Activated T-cell treated with anti-CD3 and anti-CD28 coated beads, Interleukin-2, amount 50 U/mL, for 48 hours (primary cell): Measurements from ENCODE around the gene HORMAD2.

ENCODE experiments used
- DNase-seq, 2 experiments: peaks; one replicate each; pipeline ENCODE4 v3.0.0-alpha.2; 2020

Gene HORMAD2

GRCh38 chr22:30171008-30171407 lies 90.7 kb downstream of the HORMAD2 start:
- no peak for DNase-seq

DNA sequence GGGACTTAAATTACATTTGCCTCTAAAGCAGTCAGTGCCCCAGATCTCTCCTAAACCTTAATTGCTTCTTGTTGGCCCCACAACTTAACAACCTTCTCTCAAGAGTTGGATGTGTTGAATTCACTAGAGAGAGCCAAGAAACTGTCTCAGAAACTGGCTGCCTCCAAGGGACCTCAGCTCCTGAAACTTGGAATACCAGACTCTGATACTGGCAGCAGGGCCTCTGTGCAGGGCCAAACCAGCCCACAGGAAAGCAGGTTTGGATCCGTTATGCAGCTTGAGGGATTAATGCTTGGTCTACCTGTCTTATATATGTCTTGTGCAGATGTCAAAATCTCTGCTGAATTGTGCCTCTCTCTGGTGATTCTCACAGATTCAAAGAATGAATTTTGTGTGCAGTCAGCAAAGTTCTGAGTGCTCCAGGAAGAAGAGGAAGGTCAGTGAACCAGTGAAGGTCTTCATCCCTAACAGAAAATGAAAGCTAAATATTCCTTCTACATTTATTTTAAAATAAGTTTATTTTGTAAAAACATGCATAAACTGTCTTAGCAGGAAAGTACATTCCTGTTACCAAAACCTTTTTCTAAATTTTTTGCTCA lies 95.5 kb downstream of the HORMAD2 start:
- no peak for DNase-seq

GRCh38 chr22:30176431-30176830 lies 96.2 kb downstream of the HORMAD2 start:
- DNase-seq = no peak

DNA sequence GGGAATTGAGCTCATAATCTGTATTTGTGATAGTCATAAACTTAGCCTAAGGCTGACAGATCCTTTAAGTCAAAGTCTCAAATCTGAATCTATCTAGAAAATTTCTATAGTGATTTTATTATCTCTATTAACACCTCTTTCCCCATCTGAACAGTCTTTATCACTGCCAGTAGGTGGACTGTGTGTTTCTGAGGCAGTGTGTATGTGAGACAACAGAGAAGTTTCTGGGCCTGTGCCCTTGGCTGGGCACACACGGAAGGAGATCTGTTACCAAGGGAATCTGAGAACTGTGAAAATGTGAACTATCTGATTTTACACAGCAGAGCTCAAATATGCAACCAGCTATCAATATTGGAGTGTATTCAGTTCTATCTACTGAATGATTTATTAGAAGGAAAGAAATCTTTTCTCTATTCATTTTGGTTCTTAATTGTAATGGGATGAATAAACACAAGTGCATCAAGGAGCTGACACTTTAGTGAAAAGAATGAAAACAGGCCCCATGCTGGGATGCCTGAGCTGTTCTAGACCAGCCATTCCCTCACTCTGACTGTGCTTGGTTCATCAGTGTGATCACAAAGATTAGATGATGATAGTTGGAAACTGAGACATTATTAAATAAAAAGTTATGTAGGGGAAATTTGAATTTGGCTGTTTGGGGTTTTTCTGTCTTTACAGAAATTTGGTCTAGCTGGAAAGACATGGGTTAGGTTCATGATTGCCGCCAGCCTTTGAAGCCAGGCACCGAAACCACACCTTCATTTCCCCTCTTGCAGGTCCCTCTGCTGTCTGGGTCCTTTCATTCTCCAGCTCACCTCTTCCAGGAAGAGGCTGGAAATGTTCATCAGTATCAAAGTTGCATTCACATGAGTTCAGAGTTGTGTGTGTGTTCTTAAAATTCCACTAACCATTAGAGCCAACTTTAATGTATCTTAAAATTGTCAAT lies 98.2 kb downstream of the HORMAD2 start:
- peak; percentile 53 to 68 for DNase-seq

GRCh38 chr22:30180616-30181015 lies 100.4 kb downstream of the HORMAD2 start:
- DNase-seq = no peak

- no peak for DNase-seq
Observed at GRCh38 chr22:30181459-30182349, 101.4 kb downstream of the HORMAD2 start.

GRCh38 chr22:30182350-30182745 lies 102.1 kb downstream of the HORMAD2 start:
- no peak for DNase-seq

DNA sequence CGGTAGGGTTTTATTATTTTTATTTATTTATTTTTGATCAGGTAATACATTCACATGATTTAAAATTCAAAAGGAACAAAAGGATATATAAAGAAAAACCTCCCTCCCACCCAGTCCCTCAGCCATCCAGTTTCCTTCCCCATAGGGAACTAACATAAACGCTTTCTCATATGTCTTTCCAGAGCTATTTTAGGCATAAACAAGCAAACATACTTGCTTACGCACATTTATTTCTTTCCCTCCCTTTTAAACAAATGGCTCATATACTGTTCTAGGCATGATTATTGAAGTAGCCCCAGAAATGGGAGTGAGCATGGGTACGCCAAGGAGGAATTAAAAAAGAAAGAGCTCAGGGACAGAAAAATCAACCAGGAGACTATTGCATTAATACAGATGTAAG lies 102.6 kb downstream of the HORMAD2 start:
- DNase-seq = no peak

GRCh38 chr22:30183271-30183670 lies 103.0 kb downstream of the HORMAD2 start:
- DNase-seq = no peak

GRCh38 chr22:30183861-30184278 lies 103.6 kb downstream of the HORMAD2 start:
- DNase-seq = no peak

DNA sequence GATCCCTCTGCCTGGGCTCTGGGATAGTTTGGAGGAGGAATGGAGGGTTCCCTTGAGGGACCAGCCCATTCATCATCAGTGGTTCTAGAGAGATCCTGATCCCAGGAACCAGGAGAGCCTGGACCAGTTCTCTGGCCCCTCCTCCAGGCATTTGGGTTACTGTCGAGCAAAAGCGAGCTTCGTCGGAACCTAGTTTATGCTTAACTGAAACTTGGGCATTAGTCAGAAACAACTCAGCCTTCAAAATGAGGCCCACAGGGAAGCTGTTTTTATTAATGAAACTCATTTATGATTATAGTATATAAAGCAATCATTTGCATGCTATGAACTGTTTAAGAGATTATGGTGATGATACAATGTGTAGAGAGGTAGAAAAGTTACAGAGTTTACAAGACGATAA lies 104.9 kb downstream of the HORMAD2 start:
- DNase-seq = peak; percentile 58 to 61

- no peak for DNase-seq
Observed at GRCh38 chr22:30185549-30185948, 105.3 kb downstream of the HORMAD2 start.

DNA sequence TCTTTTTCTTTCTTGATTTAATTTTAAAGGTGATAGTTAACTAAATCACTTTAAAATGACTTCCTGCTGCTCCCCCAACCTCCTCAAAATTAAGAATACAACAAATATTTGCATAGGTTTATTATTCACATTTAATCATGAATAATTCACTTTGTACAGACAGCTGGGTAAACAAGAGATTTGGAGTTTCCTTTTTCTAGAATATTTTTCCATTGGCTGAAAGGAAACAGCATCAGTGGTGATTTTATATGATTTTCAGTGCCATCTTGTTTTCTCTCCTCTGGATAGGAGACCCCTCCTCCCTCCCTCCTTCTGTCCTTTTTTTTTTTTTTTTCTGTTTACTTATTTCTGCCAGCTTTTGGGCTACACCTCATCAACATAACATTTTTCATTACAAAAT lies 105.8 kb downstream of the HORMAD2 start:
- DNase-seq = no peak

DNA sequence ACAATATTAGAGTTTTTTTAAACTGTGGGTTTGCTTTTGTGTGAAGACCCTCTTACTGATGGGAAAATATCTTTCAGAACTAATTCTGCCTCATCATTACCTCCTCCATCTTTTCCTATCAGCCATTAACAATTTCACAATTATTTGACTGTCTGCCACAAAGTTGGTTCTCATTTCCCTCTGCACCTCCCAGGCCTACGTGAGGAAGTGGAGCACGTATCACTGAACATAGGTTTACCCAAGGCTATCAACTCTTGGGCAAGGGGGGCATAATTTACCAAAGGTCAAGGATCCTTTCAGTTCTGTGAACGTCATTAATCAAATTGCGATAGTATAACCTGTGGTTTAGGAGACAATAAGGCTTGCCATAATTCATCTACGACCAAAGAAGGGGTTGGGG lies 106.2 kb downstream of the HORMAD2 start:
- DNase-seq = no peak

DNA sequence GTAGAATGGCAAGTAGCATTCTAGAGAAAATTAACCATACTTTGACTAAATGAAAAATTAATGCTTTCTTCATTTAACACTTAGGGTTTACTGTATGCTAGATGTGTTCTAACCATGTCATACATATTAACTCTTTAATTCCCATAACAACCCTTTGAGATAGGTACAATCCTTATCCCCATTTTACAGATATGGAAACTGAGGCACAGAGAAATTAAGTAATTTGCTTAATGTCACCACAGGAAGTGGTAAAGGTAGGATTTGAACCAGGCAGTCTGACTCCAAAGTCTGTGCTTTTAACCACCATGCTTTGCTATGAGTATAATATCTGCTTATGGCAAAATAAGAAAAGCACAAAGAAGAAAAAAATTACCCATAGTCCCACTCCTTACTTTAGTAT lies 106.8 kb downstream of the HORMAD2 start:
- DNase-seq = no peak

DNA sequence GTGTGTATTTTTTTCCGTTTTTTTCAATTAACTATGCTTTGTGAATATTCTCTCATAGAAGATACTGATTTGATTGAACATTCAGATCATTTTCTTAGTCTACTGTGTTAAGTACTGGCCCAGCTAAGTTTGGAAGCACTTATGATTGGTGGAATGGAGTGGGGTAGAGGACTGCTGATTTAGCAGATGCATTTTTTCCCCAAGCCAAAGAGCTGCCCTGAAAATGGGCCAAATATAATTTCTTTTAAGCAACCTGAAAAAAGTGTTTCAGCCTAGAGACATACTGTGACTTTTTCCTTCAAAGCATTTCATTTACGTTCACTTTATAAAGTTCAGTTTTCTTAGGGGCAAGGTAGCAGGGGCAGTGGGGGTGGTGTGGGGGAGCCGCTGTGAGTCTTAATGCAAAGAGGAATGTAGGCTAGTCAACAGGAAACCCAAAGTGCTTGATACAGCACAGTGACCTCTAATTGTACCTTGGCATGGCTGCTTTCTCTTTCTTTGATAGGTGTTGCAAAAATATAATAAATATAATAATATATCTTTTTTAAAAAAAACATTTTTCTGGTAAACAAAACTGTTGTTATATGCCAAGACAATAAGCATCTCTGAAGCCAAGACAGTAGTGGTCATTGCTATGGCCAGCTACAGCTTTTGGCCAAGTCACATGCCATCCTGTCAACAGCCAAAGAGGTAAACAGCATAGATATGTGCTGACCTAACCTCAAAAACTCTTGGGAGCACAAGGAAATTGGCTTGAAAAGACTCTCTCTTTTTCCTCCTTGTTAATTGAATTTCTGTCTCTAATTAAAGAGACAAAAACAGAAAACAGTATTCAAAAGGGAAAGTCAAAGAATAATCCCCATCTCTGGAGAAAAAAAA lies 107.5 kb downstream of the HORMAD2 start:
- no peak for DNase-seq

DNA sequence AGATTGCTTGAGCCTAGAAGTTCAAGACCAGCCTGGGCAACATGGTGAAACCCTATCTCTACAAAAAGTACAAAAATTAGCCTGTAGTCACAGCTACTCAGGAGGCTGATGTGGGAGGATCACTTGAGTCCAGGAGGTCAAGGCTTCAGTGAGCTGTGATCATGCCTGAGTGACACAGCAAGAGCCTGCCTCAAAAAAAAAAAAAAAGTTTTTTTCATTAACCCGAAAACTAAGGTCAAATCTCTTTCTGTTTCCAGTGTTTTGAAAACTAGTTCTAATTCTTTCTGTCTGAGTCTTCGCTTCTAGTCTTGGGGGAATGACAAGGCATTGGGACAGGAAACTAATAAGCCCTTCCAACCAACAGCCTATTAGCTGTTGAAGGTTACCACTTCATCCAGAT lies 108.6 kb downstream of the HORMAD2 start:
- DNase-seq = no peak

GRCh38 chr22:30190574-30190973 lies 110.3 kb downstream of the HORMAD2 start:
- DNase-seq = no peak

DNA sequence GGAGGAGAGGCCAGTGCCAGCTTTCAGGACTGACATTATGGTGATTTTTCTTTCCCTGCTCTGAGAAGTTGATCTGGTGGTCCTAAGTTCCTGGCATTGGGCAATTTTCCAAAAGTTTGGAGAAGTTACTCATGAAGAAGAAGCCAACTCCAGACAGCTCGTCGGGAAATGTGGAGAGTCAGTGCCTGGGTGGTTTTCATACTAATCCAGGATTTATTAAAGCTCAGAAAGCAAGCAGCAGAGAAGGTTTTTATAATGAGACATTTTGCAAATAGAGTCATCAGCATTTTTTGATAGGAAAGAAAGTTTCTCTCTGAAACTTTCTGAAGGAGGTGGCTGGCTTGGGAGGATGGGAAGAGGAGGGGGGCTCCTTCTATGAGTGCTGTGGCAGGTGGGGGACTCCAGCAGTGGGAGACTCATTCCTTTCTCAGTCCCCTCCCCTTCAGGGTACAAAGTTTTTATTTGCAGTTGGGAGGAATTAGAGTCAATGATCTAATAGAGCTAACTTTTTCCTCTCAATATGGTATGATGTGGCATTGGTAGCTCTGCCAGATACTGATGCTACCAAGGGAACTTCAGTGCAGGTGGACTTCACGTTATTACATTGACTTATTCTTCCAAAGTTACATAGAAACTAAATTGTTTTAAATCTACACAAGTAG lies 110.9 kb downstream of the HORMAD2 start:
- DNase-seq = no peak

GRCh38 chr22:30192427-30192826 lies 112.2 kb downstream of the HORMAD2 start:
- no peak for DNase-seq

DNA sequence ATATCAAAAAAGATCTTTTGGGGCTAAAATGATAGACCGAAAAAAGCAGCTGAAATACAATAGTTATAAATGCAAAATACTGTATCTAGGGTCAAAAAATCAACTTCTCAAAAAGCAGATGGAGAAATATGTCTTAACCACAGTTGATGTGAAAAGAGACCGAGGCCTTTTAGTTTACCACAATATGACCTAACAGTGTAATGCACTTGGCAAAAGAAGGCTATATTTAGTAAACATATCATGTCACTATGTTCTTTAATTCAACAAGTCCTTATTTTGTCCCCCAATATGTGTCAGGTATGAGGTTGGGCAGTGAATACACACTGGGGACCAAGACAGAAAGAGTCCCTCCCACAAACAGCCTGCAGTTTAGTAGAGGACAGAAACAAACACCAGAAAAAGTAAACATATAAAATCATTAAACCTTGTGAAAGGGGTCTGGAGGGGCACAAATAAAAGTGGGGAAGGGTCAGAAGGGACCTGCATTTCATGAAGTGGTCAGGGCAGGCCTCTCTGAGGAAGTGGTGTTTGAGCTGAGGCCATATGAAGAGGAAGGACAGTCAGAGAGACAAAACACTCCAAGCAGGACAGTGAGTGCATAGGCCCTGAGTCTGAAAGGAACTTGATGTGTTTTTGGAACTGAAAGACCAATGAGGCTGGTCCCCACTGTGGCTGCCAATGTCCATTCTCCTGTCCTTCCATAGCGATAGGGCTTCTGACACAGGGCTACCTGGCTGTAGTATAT lies 112.9 kb downstream of the HORMAD2 start:
- no peak for DNase-seq
